ENCODE measurements around the gene PSMC1.
"Not testable (repeated sequence)": the region's sequence is repeated elsewhere in the genome, so short reads cannot be mapped to it uniquely, and the experiment has no call there.

PSMC1 gene

GRCh38 chr14:90256354-90257131 is at the start of gene PSMC1:
Gene PSMC1, plus strand, starts transcription at chr14:90256553. Its CDS starts 45 bp downstream, at chr14:90256598.
- DNase-seq, result peak; percentile 87

DNA sequence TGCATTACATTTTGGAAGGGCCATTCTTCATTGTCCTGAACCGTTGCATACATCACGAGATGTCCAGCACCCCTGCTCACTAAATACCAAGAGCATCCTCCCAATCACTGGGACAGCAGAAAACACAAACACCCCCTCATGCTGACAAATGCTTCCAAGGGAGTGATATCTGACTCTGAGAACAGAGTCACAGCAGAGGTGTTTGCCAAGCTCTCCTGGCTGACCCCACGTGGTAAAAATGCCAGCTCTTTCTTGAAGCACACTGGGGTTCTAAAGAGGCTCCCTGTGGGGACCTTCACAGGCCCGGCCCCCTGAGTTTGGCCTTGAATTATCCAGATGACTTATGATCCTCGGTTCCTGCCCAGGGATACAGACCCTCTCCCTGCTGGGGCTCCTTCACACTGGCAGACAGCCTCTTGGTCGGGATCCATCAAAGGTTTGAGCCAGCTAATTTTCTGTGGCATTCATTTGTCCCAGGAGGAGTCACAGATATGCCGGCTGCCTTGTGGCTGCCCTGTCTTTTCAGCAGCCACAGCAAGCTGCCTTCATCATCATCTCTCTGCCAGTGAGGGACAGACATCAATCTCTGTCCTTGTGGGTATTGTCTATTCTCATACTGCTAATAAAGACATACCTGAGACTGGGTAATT is 43.1 kb upstream of the PSMC1 start:
- no peak for DNase-seq

DNA sequence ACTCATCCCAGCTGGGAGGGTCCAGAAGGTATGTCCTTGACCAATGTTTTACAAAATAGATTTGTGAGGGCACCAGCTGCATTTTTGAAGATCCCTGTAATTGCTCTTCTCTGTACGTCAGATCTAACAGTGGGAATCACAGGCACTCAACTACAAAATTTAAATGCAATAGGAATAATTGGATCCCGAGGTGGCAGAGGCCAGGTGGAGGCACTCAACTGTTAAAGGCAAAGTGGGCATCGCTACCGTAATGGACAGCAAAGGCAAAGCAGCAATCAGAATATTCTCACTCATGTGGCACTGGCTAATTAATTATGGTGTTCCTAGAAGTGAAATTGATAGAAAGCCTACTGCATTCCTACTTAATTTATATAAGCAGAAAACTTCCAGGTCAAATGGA is 27.9 kb upstream of the PSMC1 start:
- DNase-seq, result no peak

DNA sequence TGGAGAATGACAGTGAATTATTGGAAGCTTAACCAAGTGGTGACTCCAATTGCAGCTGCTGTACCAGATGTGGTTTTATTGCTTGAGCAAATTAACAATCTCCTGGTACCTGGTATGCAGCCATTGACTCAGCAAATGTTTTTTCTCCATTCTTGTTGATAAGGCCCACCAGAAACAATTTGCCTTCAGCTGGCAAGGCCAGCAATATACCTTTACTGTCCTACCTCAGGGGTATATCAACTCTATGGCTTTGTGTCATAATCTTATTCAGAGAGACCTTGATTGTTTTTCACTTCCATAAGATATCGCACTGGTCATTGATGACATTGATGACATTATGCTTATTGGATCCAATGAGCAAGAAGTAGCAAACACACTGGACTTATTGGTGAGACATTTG is 26.4 kb upstream of the PSMC1 start:
- not testable (repeated sequence) for DNase-seq

GRCh38 chr14:90235179-90235976 is 21.0 kb upstream of the PSMC1 start:
- peak; percentile 60 for DNase-seq

DNA sequence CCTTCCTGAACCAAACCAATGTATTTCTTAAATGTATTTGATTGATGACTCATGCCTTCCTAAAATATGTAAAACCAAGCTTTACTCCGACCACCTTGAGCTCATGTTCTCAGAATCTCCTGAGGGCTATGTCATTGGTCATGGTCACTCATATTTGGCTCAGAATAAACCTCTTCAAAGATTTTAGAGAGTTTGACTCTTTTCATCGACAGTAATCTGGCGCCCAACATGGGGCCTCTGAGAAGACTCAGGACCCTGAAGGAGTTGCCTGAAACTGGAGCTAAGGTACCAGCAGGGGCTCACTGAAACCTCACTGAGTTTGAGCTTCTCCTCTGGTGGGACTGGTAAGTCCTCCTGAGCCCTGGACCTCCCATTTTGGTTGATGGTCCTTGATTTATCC is 17.2 kb upstream of the PSMC1 start:
- DNase-seq, result no peak

- no peak for DNase-seq
Measured at GRCh38 chr14:90242444-90242843, 13.9 kb upstream of the PSMC1 start.

- DNase-seq, result no peak
Measured at GRCh38 chr14:90246936-90247335, 9.4 kb upstream of the PSMC1 start.

DNA sequence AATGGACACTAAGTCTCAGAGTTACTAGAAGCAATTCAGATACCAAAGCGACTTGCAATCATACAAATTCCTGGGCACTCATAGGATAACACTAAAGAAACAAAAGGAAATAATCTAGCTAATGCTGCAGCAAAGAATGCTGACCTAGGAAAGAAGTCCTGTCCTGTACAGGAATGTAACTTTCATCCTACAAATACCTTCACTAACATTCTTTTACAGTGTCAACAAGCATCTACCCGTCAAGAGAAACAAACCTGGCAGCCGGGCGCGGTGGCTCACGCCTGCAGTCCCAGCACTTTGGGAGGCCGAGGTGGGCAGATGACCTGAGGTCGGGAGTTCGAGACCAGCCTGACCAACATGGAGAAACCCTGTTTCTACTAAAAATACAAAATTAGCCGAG is 8.9 kb upstream of the PSMC1 start:
- DNase-seq, result not testable (repeated sequence)

- DNase-seq, result no peak
Measured at GRCh38 chr14:90248594-90248993, 7.8 kb upstream of the PSMC1 start.

GRCh38 chr14:90253826-90254225 is 2.5 kb upstream of the PSMC1 start:
- DNase-seq, result no peak

- DNase-seq, result no peak
Measured at GRCh38 chr14:90255871-90256270, 482 bp upstream of the PSMC1 start.

- no peak for DNase-seq
Measured at GRCh38 chr14:90263748-90264449, 7.5 kb downstream of the PSMC1 start.

GRCh38 chr14:90266441-90267154 is 10.2 kb downstream of the PSMC1 start:
- DNase-seq, result no peak

GRCh38 chr14:90268420-90268819 is 12.1 kb downstream of the PSMC1 start:
- DNase-seq, result no peak

DNA sequence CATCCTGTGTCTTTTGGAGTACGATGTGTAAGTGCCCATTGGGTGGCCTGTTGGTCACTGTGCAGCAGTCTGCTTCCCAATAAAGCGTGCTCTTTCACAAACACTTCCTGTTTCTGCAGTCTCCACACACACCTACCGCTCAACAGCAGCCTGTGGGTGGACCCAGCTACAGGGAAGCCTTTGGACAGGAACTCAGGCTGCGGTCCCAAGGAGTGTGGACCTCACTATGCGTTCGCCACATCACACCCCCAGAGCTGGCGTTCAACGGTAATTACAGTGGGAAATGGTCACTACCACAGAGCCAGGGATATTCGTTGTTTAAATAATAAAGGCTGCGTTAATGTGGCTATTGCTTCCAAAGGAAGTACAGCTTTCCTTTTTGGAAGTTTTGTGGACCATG is 16.2 kb downstream of the PSMC1 start:
- no peak for DNase-seq

DNA sequence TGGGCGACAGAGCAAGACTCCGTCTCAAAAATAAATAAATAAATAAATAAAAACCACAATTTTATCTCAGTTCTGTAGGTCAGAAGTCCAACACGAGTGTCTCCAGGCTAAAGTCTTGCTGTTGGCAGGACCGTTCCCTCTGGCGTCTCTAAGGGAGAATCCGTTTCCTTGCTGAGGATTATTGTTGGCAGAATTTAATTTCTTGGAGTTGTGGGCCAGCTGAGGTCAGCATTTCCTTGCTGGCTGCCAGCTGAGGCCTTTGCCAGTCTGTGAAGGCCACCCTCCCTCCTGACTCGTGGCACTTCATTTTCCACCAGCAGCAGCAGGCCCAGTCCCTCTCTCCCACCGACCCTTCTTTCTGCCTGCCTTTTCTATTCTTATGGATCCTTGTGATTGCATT is 17.2 kb downstream of the PSMC1 start:
- no peak for DNase-seq

DNA sequence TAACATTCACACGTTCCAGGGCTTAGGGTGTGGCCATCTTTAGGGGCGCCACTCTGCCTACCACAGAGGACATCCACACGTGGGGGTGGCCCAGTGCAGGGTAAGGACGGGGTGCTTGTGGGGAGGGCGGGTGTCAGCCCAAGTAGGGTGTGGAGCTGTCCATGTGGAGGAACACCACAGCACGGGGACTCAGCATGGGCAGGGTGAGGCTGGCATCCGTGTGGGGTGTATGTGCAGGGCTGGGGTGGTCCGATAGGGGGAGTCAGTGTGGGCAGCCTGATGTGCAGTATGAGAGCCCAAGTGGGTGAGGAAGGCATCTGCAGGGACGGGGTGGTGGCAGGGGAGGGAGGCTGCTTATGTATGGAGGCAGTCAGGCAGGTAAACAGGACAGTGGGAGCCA is 17.7 kb downstream of the PSMC1 start:
- DNase-seq, result no peak

- DNase-seq, result no peak
Measured at GRCh38 chr14:90274808-90275457, 18.6 kb downstream of the PSMC1 start.

DNA sequence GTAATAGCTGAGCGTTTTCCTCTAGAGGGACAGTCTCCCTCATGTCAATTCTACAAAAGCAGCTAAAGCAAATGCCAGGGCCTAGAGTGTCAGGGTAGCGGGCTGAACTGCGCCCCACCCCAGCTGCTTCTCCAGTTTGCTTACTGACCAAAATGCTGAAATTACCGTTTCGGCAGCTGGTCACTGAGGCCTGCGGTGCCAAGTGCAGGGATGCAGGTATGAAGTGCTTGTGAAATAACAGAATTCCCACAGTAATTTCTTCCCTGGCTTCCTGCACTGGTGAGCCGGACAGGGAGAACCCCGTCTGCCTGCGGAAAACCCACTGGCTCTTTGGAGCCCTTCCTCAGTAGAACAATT is 19.1 kb downstream of the PSMC1 start:
- no peak for DNase-seq

DNA sequence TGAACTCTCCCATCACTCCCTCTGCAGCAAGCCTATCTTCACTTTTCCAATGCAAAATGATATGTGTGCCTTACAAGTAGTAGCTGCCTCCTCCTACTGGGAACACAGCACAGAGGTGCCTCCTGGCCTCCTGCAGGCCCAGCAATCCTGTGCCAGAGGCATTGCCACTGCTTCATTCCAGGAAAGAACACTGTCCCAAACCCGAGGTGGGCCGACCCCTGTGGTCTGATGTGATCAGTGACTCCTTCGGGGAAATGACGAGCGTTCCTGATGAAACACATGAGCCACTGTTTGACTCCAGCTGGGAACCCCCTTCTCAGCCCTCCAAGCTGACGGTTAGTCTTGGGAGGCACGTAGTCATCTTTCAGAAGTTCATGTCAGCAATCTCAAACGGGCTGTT is 19.5 kb downstream of the PSMC1 start:
- no peak for DNase-seq
